IMR-90 (cell line): ENCODE measurements around the gene ZNF19.

Source experiments
- CEBPB ChIP-seq: IDR thresholded peaks from 2 replicates; pipeline ENCODE4 v1.6.1; 2012; ENCODE audit warnings: low read depth, low read length, improper control_type of control experiment
- CHD1 ChIP-seq: IDR thresholded peaks from 2 replicates; pipeline ENCODE4 v1.6.1; 2012; ENCODE audit warnings: low read depth, low read length, improper control_type of control experiment
- POLR2A ChIP-seq: IDR thresholded peaks from 2 replicates; pipeline ENCODE4 v1.6.1; 2012; ENCODE audit warnings: mild to moderate bottlenecking, low read depth, low read length
- RAD21 ChIP-seq: IDR thresholded peaks from 2 replicates; pipeline ENCODE4 v1.6.1; 2012; ENCODE audit warnings: low read length, improper control_type of control experiment
- SMC3 ChIP-seq: fragments of 150-350 bp; IDR thresholded peaks from 2 replicates; pipeline ENCODE4 v1.6.1; 2016; ENCODE audit warnings: low read depth, mild to moderate bottlenecking, antibody characterized with exemption, low read length, moderate library complexity
- TF ChIP-seq, protein P1 (sequence below): conservative IDR thresholded peaks from 2 replicates; pipeline ENCODE4 v1.5.1; 2012; ENCODE audit warnings: mild to moderate bottlenecking, low read depth, low read length, improper control_type of control experiment
- TF ChIP-seq, protein P2 (sequence below): fragments of 150-350 bp; IDR thresholded peaks from 2 replicates; pipeline ENCODE4 v1.6.1; 2017; ENCODE audit warnings: mild to moderate bottlenecking, antibody characterized with exemption, low read length, low read depth

DNA sequence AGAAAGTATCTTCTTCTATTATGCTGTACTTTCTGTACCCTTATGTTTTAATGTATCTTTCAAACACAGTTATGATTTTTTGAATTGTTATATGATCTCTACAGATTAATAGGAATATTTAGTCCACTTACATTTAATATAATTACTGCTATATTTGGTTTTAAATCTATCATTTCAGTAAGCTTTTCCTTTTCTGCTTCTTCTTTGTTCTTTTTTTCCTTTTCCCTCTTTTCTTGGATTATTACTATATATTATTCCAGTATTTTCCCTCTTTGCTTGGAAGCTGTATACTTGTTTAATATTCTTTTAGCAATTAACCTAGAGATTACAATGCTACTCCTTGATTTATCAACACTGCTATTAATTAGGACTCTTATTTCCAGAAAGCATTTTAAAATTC lies 60.7 kb downstream of the ZNF19 start:
- TF ChIP-seq, protein P1, sequence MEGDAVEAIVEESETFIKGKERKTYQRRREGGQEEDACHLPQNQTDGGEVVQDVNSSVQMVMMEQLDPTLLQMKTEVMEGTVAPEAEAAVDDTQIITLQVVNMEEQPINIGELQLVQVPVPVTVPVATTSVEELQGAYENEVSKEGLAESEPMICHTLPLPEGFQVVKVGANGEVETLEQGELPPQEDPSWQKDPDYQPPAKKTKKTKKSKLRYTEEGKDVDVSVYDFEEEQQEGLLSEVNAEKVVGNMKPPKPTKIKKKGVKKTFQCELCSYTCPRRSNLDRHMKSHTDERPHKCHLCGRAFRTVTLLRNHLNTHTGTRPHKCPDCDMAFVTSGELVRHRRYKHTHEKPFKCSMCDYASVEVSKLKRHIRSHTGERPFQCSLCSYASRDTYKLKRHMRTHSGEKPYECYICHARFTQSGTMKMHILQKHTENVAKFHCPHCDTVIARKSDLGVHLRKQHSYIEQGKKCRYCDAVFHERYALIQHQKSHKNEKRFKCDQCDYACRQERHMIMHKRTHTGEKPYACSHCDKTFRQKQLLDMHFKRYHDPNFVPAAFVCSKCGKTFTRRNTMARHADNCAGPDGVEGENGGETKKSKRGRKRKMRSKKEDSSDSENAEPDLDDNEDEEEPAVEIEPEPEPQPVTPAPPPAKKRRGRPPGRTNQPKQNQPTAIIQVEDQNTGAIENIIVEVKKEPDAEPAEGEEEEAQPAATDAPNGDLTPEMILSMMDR, result no peak
- TF ChIP-seq POLR2A (no peak), CEBPB (no peak), RAD21 (no peak), CHD1 (no peak), SMC3 (no peak)
- TF ChIP-seq, protein P2, sequence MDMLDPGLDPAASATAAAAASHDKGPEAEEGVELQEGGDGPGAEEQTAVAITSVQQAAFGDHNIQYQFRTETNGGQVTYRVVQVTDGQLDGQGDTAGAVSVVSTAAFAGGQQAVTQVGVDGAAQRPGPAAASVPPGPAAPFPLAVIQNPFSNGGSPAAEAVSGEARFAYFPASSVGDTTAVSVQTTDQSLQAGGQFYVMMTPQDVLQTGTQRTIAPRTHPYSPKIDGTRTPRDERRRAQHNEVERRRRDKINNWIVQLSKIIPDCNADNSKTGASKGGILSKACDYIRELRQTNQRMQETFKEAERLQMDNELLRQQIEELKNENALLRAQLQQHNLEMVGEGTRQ, result no peak
